Trophoblast cell (in vitro differentiated cells and primary cell): Measurements from ENCODE around the gene ZCRB1.

Source experiments
- DNase-seq, 2 donors: peaks; one replicate each; pipeline ENCODE4 v3.0.0-alpha.2; 2016
- H2AFZ ChIP-seq: 2 replicates; pipeline ENCODE4 v1.6.1; 2013; ENCODE audit warnings: low read length, moderate library complexity, mild to moderate bottlenecking; ENCODE audit not compliant: insufficient read depth, poor library complexity
- H2AK5ac ChIP-seq: 2 replicates; pipeline ENCODE4 v1.6.1; 2013; ENCODE audit warnings: mild to moderate bottlenecking, low read length
- H2BK120ac ChIP-seq: 2 replicates; pipeline ENCODE4 v1.6.1; 2013; ENCODE audit warnings: low read length, mild to moderate bottlenecking, moderate library complexity; ENCODE audit not compliant: insufficient read depth, poor library complexity
- H2BK12ac ChIP-seq: 2 replicates; pipeline ENCODE4 v1.6.1; 2013; ENCODE audit warnings: mild to moderate bottlenecking, low read length, moderate library complexity
- H2BK5ac ChIP-seq: 2 replicates; pipeline ENCODE4 v1.6.1; 2013; ENCODE audit warnings: low read length, low read depth, moderate library complexity, mild to moderate bottlenecking; ENCODE audit not compliant: poor library complexity
- H3K14ac ChIP-seq: 2 replicates; pipeline ENCODE4 v1.6.1; 2013; ENCODE audit warnings: mild to moderate bottlenecking, low read length
- H3K18ac ChIP-seq: 2 replicates; pipeline ENCODE4 v1.6.1; 2013; ENCODE audit warnings: mild to moderate bottlenecking, low read length
- H3K23ac ChIP-seq: 2 replicates; pipeline ENCODE4 v1.6.1; 2013; ENCODE audit warnings: low read length
- H3K27ac ChIP-seq: 2 replicates; pipeline ENCODE4 v1.5.1; 2013; ENCODE audit warnings: low read depth, mild to moderate bottlenecking, inconsistent platforms, low read length, moderate library complexity
- H3K27me3 ChIP-seq: 2 replicates; pipeline ENCODE4 v1.6.1; 2013; ENCODE audit warnings: inconsistent platforms, mild to moderate bottlenecking, low read length, moderate library complexity; ENCODE audit not compliant: insufficient read depth
- H3K36me3 ChIP-seq, 2 experiments: 1 replicate in 1 of 2; 2 replicates in 1 of 2; pipeline ENCODE4 v1.6.1; 2013; ENCODE audit warnings: low read length in 2 of 2, mild to moderate bottlenecking in 2 of 2, moderate library complexity in 1 of 2; ENCODE audit not compliant: insufficient read depth in 2 of 2, control insufficient read depth in 1 of 2
- H3K4ac ChIP-seq: 2 replicates; pipeline ENCODE4 v1.6.1; 2013; ENCODE audit warnings: low read depth, mild to moderate bottlenecking, low read length, moderate library complexity
- H3K4me1 ChIP-seq, 2 experiments: 1 replicate in 1 of 2; 2 replicates in 1 of 2; pipeline ENCODE4 v1.6.1; 2013; ENCODE audit warnings: low read length in 2 of 2, mild to moderate bottlenecking in 2 of 2, moderate library complexity in 1 of 2; ENCODE audit not compliant: insufficient read depth in 2 of 2, control insufficient read depth in 1 of 2
- H3K4me2 ChIP-seq: 2 replicates; pipeline ENCODE4 v1.6.1; 2013; ENCODE audit warnings: inconsistent platforms, mild to moderate bottlenecking, low read length, moderate library complexity
- H3K4me3 ChIP-seq: 2 replicates; pipeline ENCODE4 v1.5.1; 2013; ENCODE audit warnings: mild to moderate bottlenecking, low read depth, low read length, inconsistent platforms
- H3K79me1 ChIP-seq: one replicate; pipeline ENCODE4 v1.6.1; 2013; ENCODE audit warnings: low read length
- H3K79me2 ChIP-seq: 2 replicates; pipeline ENCODE4 v1.6.1; 2013; ENCODE audit warnings: low read length, mild to moderate bottlenecking; ENCODE audit not compliant: control insufficient read depth, insufficient read depth, poor library complexity
- H3K9ac ChIP-seq: 2 replicates; pipeline ENCODE4 v1.6.1; 2013; ENCODE audit warnings: mild to moderate bottlenecking, low read length
- H3K9me3 ChIP-seq: 2 replicates; pipeline ENCODE4 v1.6.1; 2013; ENCODE audit warnings: low read depth, mild to moderate bottlenecking, control low read depth, inconsistent platforms, low read length; ENCODE audit not compliant: insufficient read depth
- H4K12ac ChIP-seq: 2 replicates; pipeline ENCODE4 v1.6.1; 2013; ENCODE audit warnings: low read depth, mild to moderate bottlenecking, low read length, moderate library complexity
- H4K8ac ChIP-seq: 2 replicates; pipeline ENCODE4 v1.6.1; 2013; ENCODE audit warnings: low read depth, mild to moderate bottlenecking, low read length, moderate library complexity
- H4K91ac ChIP-seq: one replicate; pipeline ENCODE4 v1.6.1; 2013; ENCODE audit warnings: low read depth, mild to moderate bottlenecking, low read length, moderate library complexity
- WGBS: extraction: QIAGEN DNeasy Blood & Tissue Kit; methylation state at CpG from one replicate; pipeline ENCODE4 v1.1.7; 2013; ENCODE audit warnings: missing lambda C conversion rate; ENCODE audit not compliant: insufficient read length, insufficient coverage; ENCODE audit errors: extremely low coverage; 5-methylcytosine and 5-hydroxymethylcytosine counted together

Gene ZCRB1

DNA sequence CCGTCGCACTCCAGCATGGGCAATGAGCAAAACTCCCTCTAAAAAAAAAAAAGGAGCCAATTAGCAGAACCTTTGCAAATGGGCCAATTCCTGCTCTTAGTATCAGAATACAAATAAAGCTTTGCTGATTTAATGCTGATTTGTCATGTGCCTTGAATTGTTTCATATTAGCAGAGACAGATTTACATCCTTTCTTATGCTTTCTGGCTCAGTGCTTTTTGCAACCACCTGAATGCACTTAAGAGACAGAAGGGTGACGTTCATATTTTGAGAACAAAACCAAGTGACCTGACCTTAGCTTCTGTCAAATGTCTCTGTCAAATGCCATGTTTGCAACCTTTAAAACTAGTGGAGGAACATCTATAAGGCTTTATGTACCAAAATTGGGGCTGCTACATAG is 44.0 kb downstream of the ZCRB1 start:
- Histone ChIP-seq H2BK12ac (no peak overlapping the region), H2AFZ (no peak overlapping the region), H4K91ac (no peak overlapping the region), H2BK5ac (no peak overlapping the region), H3K9ac (no peak overlapping the region), H3K23ac (no peak overlapping the region), H3K4me1 (no peaks in the 10 kb centered on the region), H3K4me2 (no peak overlapping the region), H3K27ac (no peak overlapping the region), H2BK120ac (no peak overlapping the region), H3K14ac (no peak overlapping the region), H4K8ac (no peak overlapping the region), H3K79me1 (no peaks in the 10 kb centered on the region), H3K18ac (no peak overlapping the region), H2AK5ac (no peak overlapping the region), H3K36me3 (no peaks in the 10 kb centered on the region), H3K9me3 (no peaks in the 10 kb centered on the region), H3K4me3 (no peak overlapping the region), H3K79me2 (no peaks in the 10 kb centered on the region), H3K4ac (no peak overlapping the region), H3K27me3 (no peaks in the 10 kb centered on the region), H4K12ac (no peak overlapping the region)
- no peak for DNase-seq
- no CpG with 5 or more reads among the region's 3 CpGs for WGBS

DNA sequence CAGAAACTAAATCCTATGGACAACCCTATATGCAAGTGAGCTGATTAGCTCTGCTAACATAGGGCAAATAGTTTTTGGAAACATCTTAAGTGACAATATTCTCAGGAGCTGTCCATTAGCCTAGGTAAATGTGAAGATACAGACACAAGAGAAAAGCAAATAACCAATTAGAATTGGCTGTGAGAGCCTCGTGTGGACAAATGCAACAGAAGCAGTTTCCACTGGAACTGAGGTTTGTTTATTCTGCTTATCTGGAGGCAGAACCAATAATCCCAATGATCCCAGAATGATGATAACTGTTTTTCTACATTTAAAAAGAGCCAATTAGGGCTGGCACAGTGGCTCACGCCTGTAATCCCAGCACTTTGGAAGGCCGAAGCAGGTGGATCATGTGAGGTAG is 44.6 kb downstream of the ZCRB1 start:
- Histone ChIP-seq H3K79me2 (no peaks in the 10 kb centered on the region), H3K4ac (no peak overlapping the region)
- WGBS: no CpG with 5 or more reads among the region's 3 CpGs

DNA sequence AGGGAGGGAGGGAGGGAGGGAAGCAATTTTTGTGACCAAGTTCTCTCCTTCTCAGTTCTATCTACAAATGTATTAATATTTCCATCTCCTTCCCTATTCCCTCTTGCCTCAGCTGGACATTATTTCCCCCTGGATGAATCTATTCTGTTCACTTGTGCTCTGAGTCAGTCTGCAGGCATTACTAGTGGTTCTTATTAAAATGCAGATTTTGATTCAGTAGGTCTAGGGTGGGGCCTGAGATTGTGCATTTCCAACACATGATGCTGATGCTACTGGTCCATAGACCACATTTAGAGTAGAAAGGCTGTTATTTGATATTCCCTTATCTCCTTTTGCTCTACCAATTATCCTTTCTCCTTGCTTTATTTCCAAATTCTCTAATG is 47.8 kb downstream of the ZCRB1 start:
- Histone ChIP-seq H3K4me2 (no peak overlapping the region), H3K4me3 (no peak overlapping the region), H4K91ac (no peak overlapping the region), H4K8ac (no peak overlapping the region), H3K23ac (no peak overlapping the region), H3K79me1 (no peaks in the 10 kb centered on the region), H2BK120ac (no peak overlapping the region), H3K18ac (no peak overlapping the region), H3K14ac (no peak overlapping the region), H3K9ac (no peak overlapping the region), H3K27ac (no peak overlapping the region), H2BK12ac (no peak overlapping the region), H3K79me2 (no peaks in the 10 kb centered on the region), H3K4ac (no peak overlapping the region), H3K9me3 (no peaks in the 10 kb centered on the region), H3K27me3 (no peaks in the 10 kb centered on the region), H2BK5ac (no peak overlapping the region), H2AK5ac (no peak overlapping the region), H2AFZ (no peak overlapping the region), H4K12ac (no peak overlapping the region), H3K4me1 (no peaks in the 10 kb centered on the region), H3K36me3 (no peaks in the 10 kb centered on the region)
- DNase-seq: no peak

More for the DNA sequence above, 44.6 kb downstream of the ZCRB1 start:
- H3K36me3 ChIP-seq: no peaks in the 10 kb centered on the region
- no peak overlapping the region for H3K4me3 ChIP-seq
- no peak overlapping the region for H2BK12ac ChIP-seq
- no peak overlapping the region for H4K91ac ChIP-seq
- DNase-seq: no peak
- H3K23ac ChIP-seq: no peak overlapping the region
- H3K14ac ChIP-seq: no peak overlapping the region
- H2AFZ ChIP-seq: no peak overlapping the region
- H4K12ac ChIP-seq: no peak overlapping the region
- no peak overlapping the region for H2BK5ac ChIP-seq
- no peak overlapping the region for H3K27ac ChIP-seq
- no peaks in the 10 kb centered on the region for H3K4me1 ChIP-seq
- H3K79me1 ChIP-seq: no peaks in the 10 kb centered on the region
- no peak overlapping the region for H3K4me2 ChIP-seq
- no peak overlapping the region for H4K8ac ChIP-seq
- H3K27me3 ChIP-seq: no peaks in the 10 kb centered on the region
- no peak overlapping the region for H3K9ac ChIP-seq
- no peak overlapping the region for H3K18ac ChIP-seq
- H2AK5ac ChIP-seq: no peak overlapping the region
- H2BK120ac ChIP-seq: no peak overlapping the region
- no peaks in the 10 kb centered on the region for H3K9me3 ChIP-seq

DNA sequence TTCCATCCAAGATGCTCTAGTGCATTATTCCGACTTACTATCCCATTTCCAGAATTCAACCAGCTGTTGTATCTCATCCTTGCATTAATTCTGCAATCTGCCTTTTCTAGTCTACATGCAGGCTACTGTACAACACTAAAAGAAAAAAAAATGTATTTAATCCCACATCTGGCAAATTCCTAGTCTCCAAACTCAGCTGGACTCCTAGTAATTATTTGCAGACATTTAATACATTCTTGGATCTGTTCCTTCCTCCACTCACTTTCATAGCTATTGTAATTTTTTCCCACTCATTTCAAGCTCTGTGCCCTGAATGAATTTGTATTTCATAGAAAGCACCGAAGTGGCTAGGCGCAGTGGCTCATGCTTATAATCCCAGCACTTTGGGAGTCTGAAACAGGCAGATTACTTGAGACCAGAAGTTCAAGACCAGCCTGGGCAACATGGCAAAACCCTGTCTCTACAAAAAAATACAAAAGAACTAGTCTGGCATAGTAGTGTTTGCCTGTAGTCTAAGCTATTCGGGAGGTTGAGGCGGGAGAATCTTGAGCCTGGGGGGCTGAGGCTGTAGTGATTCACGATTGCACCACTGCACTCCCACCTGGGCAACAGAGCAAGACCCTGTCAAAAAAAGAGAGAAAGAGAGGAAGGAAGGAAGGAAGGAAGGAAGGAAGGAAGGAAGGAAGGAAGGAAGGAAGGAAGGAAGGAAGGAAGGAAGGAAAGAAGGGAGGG is 48.3 kb downstream of the ZCRB1 start:
- Histone ChIP-seq H4K8ac (no peak overlapping the region), H4K91ac (no peak overlapping the region), H2BK12ac (no peak overlapping the region), H2AFZ (no peak overlapping the region), H3K79me1 (no peaks in the 10 kb centered on the region), H3K79me2 (no peaks in the 10 kb centered on the region), H3K18ac (no peak overlapping the region), H4K12ac (no peak overlapping the region), H3K9me3 (peaks cover 2% of the 10 kb centered on the region), H2BK120ac (no peak overlapping the region), H3K9ac (no peak overlapping the region), H3K4me2 (no peak overlapping the region), H3K4me3 (no peak overlapping the region), H3K27me3 (no peaks in the 10 kb centered on the region), H2BK5ac (no peak overlapping the region), H3K4ac (no peak overlapping the region), H3K14ac (no peak overlapping the region), H2AK5ac (no peak overlapping the region), H3K4me1 (no peaks in the 10 kb centered on the region), H3K23ac (no peak overlapping the region), H3K27ac (no peak overlapping the region), H3K36me3 (no peaks in the 10 kb centered on the region)
- no peak for DNase-seq
- no CpG with 5 or more reads among the region's 6 CpGs for WGBS
